HL-60 (cell line): ENCODE data around the gene EMILIN1.

Experiments
- CTCF ChIP-seq: IDR thresholded peaks from one replicate; pipeline ENCODE4 v1.5.1; 2011; ENCODE audit warnings: low read length, control low read depth, inconsistent platforms; ENCODE audit not compliant: insufficient read depth
- POLR2AphosphoS5 ChIP-seq: IDR thresholded peaks from 2 replicates; pipeline ENCODE4 v1.6.1; 2012; ENCODE audit warnings: low read depth

- TF ChIP-seq CTCF (no peak), POLR2AphosphoS5 (no peak)
These were observed 20.2 kb upstream of the EMILIN1 start for GRCh38 chr2:27058210-27058609.
